ENCODE data around the gene KIAA0753. TPM values are rescaled to one million over a fixed set of nuclear protein-coding genes. Genes with fewer than 3 reads are reported as not detected.
A peak's percentile ranks its signal among the peaks of the same experiment; 100 is the strongest.

The KIAA0753 gene
- total RNA-seq (2014; rRNA removed; shearing (Covaris generic)) (18.9 and 20.8 TPM in 2 replicates), total RNA-seq (2022) (26.0 and 29.8 TPM in 2 replicates), Bru-seq, nascent RNA (percentile 75 among the genes with signal in this experiment), BruChase-seq, experiment 1, labeled RNA remaining after a 6-hour chase (percentile 71 among the genes with signal in this experiment), BruChase-seq, experiment 2, labeled RNA remaining after a 2-hour chase (percentile 72 among the genes with signal in this experiment)
- long read RNA-seq, full-length matches to known transcripts, result 1 of 7 reads
- long read RNA-seq, partial matches to known transcripts, result 2 of 7 reads
- long read RNA-seq, other reads (novel, unspliced or antisense), result 4 of 7 reads

GRCh38 chr17:6640536-6641246 lies at the start of gene KIAA0753, which contains the start of gene TXNDC17:
TSS of gene KIAA0753 (minus strand) at chr17:6640711. CDS start at chr17:6635103, 5,608 bp downstream.
TSS of gene TXNDC17 (plus strand) at chr17:6641060. CDS start at chr17:6641083, 23 bp downstream.
- Histone ChIP-seq H3K9me3 (ENCODE audit: low read length) (no peaks in the 10 kb centered on the region), H3K4me1 (ENCODE audit: insufficient read depth, low read length, poor library complexity, severe bottlenecking) (peaks cover 20% of the 10 kb centered on the region), H3K4me3 (ENCODE audit: low read depth, low read length, poor library complexity, severe bottlenecking) (peak within 1 kb of the TSS; percentile 89), H4K20me1 (ENCODE audit: insufficient read depth, low read length) (peaks cover 22% of the 10 kb centered on the region; the same call in 1 of the 2 replicates), H3K27ac (ENCODE audit: low read depth, low read length, poor library complexity, severe bottlenecking) (peak within 1 kb of the TSS; percentile 84), H2AFZ (ENCODE audit: low read length) (peak within 1 kb of the TSS; percentile 91), H3K9me2 (ENCODE audit: insufficient read depth, low read length) (no peaks in the 10 kb centered on the region), H3K4me2 (ENCODE audit: low read length) (peak within 1 kb of the TSS; percentile 84), H3K36me3 (ENCODE audit: insufficient read depth, low read length) (peaks cover 44% of the 10 kb centered on the region), H3K79me2 (ENCODE audit: insufficient read depth, low read depth, low read length) (peaks cover 27% of the 10 kb centered on the region; the same call in 1 of the 2 replicates)
- no TSS peak for BruUV-seq (replicated peaks)
- TF ChIP-seq CTCF (conservative IDR thresholded peaks at IDR 0.05; ENCODE audit: low read length), result no peak
- TF ChIP-seq EZH2phosphoT487 (IDR thresholded peaks at IDR 0.05; ENCODE audit: borderline replicate concordance, low read depth, low read length), result no peak
- POLR2A ChIA-PET, result interaction anchor here (1.3 to 2.0 kb wide), 2 partner anchors 10 to 20 kb away, joined by 4 to 6 read pairs; partner anchors contain the start of genes C17orf100 and MED31
- intact Hi-C loops (cut with micrococcal nuclease; ENCODE audit: unreplicated experiment), result loop anchor here (1.0 kb wide), 1 partner anchor 11 kb away; the partner anchor contains the start of genes C17orf100 and MED31
- CTCF ChIA-PET (ENCODE audit: unreplicated experiment), result no interaction called here
- peak; percentile 93 for DNase-seq (ENCODE audit: low spot score)

GRCh38 chr17:6688944-6689343 lies 48.4 kb upstream of the KIAA0753 start:
- intact Hi-C loops (cut with micrococcal nuclease; ENCODE audit: unreplicated experiment), result no loop called here
- no TSS peak for BruUV-seq (replicated peaks)
- Histone ChIP-seq H3K9me2 (ENCODE audit: insufficient read depth, low read length) (no peaks in the 10 kb centered on the region), H3K4me2 (ENCODE audit: low read length) (no peak overlapping the region), H4K20me1 (ENCODE audit: insufficient read depth, low read length) (no peaks in the 10 kb centered on the region), H3K36me3 (ENCODE audit: insufficient read depth, low read length) (no peaks in the 10 kb centered on the region), H3K9me3 (ENCODE audit: low read length) (no peaks in the 10 kb centered on the region), H3K79me2 (ENCODE audit: insufficient read depth, low read depth, low read length) (no peaks in the 10 kb centered on the region), H3K4me1 (ENCODE audit: insufficient read depth, low read length, poor library complexity, severe bottlenecking) (no peaks in the 10 kb centered on the region), H2AFZ (ENCODE audit: low read length) (no peak overlapping the region), H3K4me3 (ENCODE audit: low read depth, low read length, poor library complexity, severe bottlenecking) (no peak overlapping the region), H3K27ac (ENCODE audit: low read depth, low read length, poor library complexity, severe bottlenecking) (no peak overlapping the region)
- TF ChIP-seq CTCF (conservative IDR thresholded peaks at IDR 0.05; ENCODE audit: low read length) (no peak), EZH2phosphoT487 (IDR thresholded peaks at IDR 0.05; ENCODE audit: borderline replicate concordance, low read depth, low read length) (no peak)
- ChIA-PET CTCF (ENCODE audit: unreplicated experiment) (no interaction called here), POLR2A (no interaction called here)
- no peak for DNase-seq (ENCODE audit: low spot score)

Measured in OCI-LY7 (cell line).